MM.1S (cell line): ENCODE measurements around the gene FAS.

Experiments used
- CTCF ChIP-seq: fragments of 300-600 bp; sonication (generic); IDR thresholded peaks from 2 replicates; pipeline ENCODE4 v1.5.1; 2016; ENCODE audit warnings: antibody characterized with exemption, low read length, mixed read lengths
- EZH2phosphoT487 ChIP-seq: fragments of 300-600 bp; sonication (generic); IDR thresholded peaks from 2 replicates; pipeline ENCODE4 v1.6.1; 2018; ENCODE audit warnings: antibody characterized with exemption, low read length

- TF ChIP-seq CTCF (no peak), EZH2phosphoT487 (no peak)
These were observed 44.9 kb downstream of the FAS start for GRCh38 chr10:89035461-89035860.
